HG02840 (cell line): Measurements from ENCODE around the gene PRKCQ.

Experiments used
- ATAC-seq: cut with Tn5 transposase; IDR thresholded peaks from one replicate; pipeline ENCODE4 v1.9.1; 2021; ENCODE audit warnings: mild to moderate bottlenecking, moderate library complexity, moderate number of reproducible peaks; ENCODE audit not compliant: unreplicated experiment, low FRiP score

The PRKCQ gene

DNA sequence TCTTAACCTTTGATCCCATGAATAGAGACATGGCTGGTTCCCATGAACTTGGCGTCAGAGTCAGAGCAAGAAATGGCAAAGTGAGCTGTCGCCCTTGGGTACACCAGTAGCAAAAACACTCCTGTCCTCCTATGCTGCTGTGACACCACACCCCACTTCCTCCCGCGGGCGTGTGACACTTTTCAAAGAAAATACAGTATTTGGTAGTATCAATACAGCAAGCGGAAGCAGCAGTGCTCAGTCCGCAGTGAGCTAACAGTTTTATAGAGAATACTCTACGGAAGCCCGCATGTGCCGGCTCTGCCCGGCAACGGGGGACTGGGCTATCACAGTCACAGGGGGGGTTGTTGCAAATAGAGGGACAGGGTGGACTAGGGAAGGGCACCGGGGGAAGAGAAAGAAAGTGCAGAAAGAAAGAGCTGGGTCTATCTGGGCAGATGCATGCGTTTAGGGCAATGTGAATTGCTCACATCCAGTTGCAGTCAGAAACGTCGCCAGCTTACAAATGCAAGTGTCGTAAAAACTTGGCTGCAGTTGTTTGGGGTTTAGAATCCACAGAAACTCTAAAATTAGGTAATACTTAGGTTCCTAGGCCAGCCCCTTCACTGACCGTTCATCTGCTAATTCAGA, 49.8 kb downstream of the PRKCQ start:
- ATAC-seq = no peak

DNA sequence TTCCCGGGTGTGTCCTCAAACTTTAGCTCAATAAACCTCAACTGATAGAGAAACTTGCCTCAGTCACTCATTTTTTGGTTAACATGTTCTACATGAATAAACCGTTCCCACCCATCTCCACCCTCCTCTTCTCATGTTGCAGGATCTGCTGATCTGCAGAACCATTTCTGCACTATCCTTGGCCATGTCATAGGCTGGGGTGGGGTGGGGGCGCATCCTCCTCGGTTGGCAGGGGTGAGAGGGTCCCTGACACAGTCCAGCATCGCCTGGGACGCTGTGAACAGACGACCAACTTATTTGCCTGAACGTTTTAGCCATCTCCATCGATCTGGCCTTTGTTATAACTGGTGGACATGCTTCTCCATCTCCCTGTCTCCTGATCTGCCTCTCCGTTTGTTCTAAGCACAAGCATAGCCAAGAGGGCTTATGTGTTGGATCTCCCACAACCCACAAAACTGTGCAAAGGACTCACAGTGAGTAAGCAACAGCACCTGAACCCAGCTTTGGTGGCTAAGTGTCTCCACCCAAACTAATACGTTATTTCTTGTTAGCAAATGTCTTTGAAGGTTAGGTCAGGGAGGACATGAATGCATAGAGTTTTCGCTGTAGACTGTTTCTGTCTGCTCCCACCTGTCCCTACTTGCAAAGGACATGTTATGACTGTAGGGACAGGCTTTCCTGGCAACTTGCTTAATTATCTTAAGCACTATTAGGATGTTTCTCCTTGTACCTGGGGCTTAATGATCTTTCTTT, 51.7 kb downstream of the PRKCQ start:
- no peak for ATAC-seq

DNA sequence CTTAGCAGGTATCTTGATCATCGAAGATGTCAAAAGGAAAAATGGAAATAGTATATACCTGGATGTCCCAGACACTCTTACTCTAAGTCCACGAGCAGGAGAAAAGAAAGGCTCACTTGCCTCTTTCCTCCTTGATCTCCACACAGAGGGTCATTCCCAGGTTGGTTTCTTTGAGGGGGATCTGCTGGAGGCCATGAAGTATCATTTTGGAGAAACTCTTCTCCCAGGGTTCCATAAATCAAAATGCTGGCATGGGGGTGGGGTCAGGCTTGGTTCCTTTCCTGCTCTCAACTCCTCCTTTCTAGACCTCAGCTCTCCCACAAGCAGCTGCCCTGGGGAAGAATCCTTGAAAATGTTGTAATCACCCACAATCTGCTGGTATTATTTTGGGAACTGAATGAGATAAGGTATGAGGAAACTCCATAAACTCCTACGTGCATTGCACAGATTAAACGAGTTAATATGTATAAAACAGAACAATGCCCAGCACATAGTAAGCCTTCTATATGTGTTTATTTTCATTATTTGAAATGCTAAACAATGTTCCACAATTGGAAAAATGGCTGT, 54.4 kb downstream of the PRKCQ start:
- no peak for ATAC-seq

DNA sequence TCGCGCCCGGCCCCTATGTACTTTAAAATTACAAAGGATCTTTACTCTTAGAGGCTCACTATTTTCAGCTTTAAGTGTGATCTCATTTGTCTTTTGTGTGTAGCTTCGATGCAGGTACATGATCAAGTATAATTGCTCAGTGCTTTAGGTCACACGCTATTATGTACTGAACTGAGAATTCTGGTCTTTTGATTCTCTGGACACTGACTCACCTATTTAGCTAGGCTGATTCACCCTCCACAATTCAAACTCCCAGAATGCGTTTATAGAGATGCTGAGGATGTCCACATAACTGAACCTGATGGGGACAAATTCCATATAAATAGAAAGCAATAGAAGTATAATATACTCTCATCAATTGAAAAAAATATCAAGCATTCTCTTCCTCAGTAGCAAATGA, 57.8 kb downstream of the PRKCQ start:
- no peak for ATAC-seq

DNA sequence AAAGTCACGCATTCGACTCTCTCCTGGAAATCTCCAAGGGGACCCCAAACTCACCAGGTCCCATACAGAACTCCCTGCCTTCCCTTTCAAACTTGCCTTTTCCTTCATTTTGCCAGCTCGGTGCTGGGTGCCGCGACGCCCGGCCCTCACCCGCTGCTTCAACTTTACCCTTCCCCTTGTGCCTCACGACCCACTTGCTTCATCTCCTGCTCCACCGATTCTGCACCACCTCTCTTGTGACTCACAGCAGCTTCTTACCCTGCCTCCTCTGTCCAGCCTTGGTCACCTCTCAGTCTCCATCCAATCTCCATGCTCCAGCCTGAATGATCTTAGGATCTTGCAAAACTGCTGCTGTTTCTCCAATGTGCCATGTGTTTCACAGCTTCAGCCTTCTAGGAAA, 59.9 kb downstream of the PRKCQ start:
- ATAC-seq = no peak

DNA sequence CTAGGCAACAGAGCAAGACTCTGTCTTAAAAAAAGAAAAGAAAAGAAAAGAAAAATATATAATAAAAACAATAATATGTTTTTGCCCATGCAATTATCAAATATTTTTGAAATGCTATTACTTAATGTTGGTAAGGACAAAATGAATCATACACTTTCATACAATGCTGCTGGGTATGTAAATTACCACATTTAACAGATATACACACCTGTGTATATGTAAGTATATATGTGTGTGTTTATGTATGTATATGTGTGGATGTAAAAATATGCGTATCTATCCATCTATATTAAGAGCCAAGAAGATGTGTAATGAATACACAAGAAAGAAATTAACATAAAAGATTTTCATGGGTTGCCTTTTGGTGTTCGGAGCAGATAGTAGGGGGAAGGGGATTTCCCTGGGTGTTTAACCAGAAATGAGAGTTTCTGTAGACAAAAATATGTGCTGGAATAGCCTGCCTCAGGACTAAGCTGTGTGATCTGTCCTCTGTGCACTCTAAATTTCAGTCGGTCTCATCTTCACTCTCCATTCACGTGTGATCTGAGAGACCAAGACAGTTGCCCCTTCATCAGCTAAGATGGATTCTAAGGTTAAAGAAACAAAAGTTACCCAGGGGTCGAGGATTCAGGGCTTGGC, 61.2 kb downstream of the PRKCQ start:
- no peak for ATAC-seq

DNA sequence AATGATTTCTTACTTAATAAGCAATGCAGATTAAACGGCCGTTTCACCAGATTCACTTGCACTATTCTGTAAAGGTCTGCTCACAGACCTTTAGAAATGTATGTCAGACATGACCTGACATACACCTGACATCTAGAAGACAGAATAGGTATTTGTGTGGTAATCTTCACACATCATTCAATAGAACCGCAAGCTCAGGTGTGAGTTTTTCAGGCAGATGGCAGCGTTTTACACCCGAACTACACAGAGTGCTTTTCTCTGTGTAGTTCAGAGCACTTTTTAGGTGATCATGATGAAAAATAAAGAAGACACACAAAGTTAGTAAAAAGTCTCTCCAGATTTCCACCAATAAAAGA, 63.2 kb downstream of the PRKCQ start:
- no peak for ATAC-seq

DNA sequence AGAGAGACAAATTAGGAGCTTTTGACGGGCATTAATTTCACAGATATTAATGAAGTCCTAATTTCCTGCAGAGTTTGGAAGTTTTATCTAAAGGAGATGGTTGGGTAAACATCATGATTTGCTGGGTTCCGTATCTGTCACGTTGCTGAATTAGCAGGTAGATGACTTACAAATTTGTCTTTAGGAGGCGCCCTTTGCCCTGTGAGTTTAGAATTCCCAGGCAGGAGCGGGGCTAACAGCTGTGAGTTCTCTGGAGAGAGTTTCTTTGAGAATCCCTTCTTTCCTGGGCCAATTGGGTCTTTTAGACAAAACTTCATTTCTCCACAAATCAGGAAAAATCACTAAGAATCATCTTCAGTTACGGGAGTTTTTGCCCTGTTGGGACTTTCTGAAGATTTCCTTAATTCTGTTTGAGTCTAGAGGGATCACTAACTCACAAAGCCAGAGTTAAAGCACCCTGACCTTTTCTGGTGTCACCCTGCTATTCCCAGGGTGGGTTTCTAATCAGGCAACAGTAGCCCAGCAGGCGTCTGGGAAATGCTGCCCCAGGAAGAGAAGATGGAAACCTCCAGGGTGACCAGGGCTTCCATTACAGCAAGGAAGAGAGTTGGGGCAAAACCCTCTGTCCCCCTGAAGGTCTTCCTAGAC, 63.7 kb downstream of the PRKCQ start:
- ATAC-seq = no peak

DNA sequence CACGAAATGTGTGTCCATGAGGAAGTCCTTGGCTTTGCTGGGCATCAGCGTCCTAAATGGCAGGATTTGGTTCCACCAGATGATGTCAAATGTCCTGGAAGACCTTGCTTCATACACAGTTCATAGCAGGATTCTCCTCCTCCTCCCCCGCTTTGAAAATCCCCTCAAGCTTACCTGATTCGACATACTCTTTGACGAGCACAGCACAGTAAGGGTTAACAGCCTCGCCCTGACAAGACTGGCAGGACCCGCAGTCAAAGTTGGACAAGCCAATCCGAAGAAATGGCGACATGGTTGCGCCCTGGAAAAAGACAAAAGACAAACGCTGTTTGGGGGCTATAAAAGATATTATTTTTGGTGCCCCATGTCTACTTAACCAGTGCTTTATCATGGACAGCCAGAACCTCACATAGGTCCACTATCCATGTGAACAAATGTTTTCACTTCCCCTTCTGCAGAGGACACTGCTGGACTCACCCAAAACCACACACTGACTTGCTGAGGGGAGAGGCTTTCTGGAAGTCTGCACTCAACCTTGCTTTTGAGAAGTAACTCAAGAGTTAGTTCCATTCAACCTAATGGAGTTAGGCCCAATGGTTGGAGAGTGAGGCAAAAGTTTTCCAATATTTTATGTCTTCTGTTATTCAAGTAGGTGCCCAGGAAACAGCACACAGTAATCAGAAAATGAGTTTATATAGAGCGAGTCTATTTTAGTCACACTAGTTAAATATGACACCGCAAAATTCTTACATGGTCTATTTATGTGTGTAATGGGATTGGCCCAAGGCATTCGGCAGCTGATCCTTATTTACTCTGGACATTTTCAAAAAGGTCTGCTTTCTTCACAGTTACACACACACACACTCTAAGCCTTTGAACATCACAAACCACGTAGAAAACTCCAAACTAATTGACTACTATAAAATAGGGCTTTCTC, 65.0 kb downstream of the PRKCQ start:
- no peak for ATAC-seq

DNA sequence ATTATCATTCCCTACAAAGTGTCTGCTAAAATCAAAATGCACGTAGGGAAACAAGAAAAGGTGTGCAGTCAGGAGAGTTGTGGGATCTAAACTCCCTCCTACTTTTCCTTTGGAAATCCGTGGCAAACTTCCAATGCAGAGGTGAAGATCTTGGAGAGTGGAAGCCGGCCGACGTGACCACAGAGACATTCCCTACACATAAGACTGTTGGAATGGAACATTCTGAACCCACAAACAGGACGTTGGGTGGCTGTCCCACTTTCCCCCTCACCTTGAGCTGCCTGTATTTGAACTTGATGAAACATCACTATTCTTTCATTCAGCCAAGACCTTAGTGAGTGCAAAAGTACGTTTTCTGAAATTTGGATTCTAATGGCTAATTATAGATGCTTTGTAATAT, 65.9 kb downstream of the PRKCQ start:
- no peak for ATAC-seq

DNA sequence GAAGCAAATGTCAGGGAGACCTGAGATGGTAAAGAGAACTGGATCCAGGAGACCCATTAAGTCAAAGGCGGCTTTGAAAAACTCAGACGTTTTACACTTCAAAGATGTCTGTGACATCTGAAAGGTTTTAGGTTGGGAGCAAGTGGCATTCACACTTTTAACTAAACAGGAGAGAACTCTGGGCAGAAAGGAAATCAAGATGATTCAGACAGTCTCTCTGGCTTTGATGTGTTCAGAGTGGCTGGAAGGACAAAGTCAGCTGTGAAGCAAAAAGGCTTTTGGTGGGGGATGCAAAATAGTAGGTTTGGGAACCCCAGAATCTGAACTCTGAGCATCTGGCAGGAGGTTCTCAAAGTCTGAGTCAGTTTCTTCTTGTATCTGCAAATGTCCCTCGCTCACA, 66.6 kb downstream of the PRKCQ start:
- ATAC-seq = no peak

DNA sequence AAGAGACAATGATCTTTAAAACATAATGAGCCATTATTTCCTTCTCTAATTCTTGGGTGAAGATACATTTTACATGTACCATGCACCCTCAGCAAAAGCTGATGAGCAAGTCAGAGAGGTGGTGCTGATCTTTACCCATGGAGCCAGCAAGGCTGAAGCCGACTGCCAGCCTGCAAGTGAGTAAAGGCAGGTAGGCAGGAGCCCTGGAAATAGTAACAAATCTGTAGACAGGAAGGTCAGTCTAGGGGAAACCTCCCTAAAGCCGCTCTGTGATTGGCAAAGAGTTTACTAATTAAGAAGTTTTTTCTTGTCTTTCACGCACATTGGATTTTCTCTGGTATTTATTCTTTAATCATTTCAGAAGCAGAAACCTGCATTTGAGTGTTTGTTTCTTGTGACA, 67.9 kb downstream of the PRKCQ start:
- ATAC-seq = no peak

DNA sequence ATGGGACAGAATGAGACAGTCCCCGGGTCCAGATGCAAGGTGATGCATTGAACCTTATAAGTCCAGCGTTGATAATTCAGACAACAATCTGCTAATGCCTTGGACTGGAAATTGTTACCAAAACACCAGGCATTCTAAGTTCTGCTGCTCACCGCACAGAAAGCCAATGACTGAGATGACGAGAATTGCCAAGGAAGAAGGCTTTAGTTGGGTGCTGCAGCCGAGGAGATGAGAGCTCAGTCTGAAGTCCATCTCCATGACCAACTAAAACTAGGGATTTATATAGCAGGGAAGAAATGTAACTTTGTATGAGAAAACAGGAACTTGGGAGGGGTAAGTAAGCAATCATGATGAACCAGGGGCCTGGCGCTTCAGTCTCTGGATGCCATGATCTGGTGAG, 68.7 kb downstream of the PRKCQ start:
- no peak for ATAC-seq

DNA sequence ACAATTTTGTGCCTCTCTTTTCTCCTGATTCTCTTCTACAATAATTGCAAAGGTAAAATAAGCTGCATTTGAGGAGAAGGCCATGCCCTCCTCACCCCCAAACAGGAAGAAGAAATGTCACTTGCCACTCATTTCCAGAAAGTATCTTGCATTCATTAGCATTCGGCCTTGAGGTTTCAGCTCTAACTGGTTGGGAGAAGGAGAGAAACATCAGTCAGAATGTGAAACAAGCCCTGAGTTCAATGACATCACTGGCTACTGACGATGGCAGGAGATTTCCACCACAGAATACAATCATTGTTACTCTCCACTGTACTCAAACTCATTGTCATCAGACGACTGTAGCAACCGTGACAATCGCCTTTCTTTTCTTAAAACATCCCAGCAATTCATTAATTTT, 72.8 kb downstream of the PRKCQ start:
- ATAC-seq = no peak

DNA sequence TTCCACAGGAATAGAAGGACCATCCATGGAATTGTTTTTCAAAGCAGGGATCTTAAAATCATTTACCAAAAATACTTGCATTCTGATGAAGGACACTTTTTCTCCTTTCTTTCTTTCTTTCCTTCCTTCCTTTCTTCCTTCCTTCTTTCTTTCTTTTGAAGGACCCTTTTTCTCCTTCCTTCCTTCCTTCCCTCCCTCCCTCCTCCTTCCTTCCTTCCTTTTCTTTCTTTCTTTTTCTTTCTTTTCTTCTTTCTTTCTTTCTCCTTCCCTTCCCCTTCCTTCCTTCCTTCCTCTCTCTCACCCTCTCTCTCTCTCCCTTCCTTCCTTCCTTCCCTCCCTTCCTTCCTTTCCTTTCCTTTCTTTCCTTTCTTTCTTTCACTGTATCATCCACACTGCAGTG, 74.8 kb downstream of the PRKCQ start:
- no peak for ATAC-seq

DNA sequence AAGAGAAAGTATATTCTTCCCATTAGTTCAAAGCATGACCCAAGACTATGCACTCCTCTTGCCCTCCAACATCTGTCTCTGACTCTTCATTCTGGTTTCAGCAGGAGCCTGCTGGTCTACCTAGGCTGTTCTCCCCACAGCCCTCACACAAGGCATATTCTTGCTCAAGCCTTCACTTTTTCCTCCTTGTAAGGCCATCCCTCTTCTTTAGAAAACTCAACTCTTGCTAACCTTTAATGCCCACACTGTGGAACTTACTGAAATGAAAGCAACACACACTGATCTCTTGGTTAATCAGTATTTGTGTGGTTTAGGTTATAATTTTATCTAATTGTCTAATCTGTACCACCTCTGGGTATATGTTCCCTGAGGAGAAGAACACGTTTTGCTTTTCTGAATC, 75.8 kb downstream of the PRKCQ start:
- no peak for ATAC-seq

DNA sequence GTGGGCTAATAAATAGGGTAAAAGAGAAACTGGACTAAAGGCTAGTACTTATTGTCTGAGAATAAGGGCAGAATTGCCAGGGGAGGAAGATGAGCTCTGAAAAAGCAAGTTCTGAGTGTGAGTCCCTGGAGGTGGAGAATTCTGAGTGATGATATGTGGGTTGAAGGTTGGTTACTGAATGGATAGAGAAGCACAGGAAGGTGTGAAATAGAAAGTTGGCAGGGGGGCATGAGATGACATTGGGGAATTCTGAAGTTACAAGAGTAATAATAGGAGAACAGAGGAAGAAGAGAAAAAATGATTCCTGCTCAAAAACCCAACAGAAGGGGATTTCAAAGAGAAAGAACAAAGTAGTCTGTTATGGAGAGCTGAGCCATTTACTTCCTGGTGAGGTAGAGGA, 76.9 kb downstream of the PRKCQ start:
- ATAC-seq = no peak

DNA sequence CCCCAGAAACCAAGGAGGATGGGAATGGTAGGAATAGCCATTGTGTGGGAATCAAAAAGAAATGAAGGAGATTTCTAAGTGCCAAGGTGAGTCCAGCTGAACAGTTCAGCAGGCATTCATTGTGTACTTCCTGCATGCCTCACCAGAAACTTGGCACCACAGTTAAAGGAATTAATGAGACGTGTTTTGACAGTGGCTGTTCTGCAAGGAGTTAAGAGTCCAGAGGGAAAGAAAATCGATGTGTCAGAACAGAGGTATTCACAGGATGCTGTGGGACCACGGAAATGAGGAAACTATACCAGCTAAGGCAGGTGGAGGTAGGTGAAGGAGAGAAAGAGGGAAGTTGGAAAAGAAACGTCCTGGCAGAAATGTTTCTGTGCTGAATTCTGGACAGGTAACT, 78.1 kb downstream of the PRKCQ start:
- ATAC-seq = no peak

DNA sequence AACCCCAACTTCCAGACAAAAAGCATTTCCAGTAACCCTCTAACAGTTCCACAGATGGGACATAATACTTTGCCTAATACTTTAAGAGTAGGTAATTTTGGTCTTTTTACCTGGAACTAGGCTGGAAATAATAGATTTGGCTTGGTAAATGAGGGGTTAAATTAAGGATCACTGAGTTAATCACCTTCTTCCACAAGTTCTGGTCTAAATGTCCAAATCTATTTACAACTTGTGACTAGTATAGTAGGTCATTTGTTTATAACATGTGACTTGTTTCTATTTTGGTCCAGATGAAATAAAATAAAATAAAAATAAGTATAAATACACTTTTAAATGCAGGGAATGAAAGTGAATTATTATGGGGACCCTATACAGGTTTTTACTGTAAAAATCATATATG, 80.1 kb downstream of the PRKCQ start:
- ATAC-seq = no peak

DNA sequence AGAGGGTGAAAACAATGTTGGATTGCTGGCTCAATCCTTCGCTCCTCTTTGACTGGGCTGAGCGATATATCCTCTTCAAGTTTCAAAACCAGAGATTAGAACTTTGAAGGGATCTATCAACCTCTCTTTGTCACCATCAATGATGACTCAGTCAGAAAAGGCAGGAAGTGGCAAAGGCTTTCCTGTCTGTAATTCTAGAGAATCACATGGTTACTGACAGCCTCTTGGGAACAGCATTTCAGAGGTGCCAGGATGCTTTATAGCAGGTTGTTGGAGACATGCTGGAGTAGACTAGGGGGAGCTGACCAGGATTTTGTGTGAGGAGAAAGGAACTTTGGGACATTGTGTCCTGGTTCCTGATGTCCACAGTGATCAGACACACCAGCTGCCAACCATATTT, 81.3 kb downstream of the PRKCQ start:
- ATAC-seq = no peak
